Astrocyte (in vitro differentiated cells and primary cell): ENCODE data around the gene SPON2.

ENCODE experiments used
- CTCF ChIP-seq: IDR thresholded peaks from 2 replicates; pipeline ENCODE4 v1.5.1; 2011; ENCODE audit warnings: low read depth, mild to moderate bottlenecking, inconsistent platforms, low read length, moderate library complexity; ENCODE audit not compliant: insufficient read depth
- EZH2 ChIP-seq: IDR thresholded peaks from 2 replicates; pipeline ENCODE4 v1.6.1; 2012; ENCODE audit warnings: mild to moderate bottlenecking, low read length, inconsistent platforms; ENCODE audit not compliant: insufficient read depth

GRCh38 chr4:1211371-1211770 is 39.0 kb upstream of the SPON2 start:
- TF ChIP-seq CTCF, result no peak
- no peak for TF ChIP-seq EZH2
